ENCODE measurements around the gene JMJD4.

The JMJD4 gene

DNA sequence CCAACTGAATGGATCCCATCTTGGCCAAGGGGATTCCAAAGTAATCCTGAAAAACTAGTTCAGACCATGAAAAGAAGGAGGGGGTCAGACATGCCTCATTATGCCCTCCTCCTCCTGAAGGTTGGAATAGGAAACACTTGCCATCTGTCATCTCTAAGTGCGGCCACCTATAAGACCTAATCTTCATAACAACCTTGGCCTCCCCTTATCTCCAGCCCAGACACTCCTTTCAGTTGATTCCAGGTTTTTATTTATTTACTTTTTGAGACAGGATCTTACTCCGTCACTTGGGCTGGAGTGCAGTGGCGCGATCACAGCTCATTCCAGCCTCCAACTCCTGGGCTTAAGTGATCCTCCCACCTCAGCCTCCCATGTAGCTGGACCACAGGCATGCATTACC is 19.9 kb upstream of the JMJD4 start:
- Histone ChIP-seq H3K27ac (no peak overlapping the region), H3K27me3 (no peaks in the 10 kb centered on the region), H3K9me3 (no peaks in the 10 kb centered on the region), H3K4me3 (no peak overlapping the region), H3K4me1 (peaks cover 0 to 17% (median 10%) of the 10 kb centered on the region in 4 donors), H3K36me3 (peaks cover 12 to 28% (median 25%) of the 10 kb centered on the region in 3 donors)
- intact Hi-C loops (cut with DNase I; ENCODE audit: low total_unique reads): no loop called here
- TF ChIP-seq, protein P1, sequence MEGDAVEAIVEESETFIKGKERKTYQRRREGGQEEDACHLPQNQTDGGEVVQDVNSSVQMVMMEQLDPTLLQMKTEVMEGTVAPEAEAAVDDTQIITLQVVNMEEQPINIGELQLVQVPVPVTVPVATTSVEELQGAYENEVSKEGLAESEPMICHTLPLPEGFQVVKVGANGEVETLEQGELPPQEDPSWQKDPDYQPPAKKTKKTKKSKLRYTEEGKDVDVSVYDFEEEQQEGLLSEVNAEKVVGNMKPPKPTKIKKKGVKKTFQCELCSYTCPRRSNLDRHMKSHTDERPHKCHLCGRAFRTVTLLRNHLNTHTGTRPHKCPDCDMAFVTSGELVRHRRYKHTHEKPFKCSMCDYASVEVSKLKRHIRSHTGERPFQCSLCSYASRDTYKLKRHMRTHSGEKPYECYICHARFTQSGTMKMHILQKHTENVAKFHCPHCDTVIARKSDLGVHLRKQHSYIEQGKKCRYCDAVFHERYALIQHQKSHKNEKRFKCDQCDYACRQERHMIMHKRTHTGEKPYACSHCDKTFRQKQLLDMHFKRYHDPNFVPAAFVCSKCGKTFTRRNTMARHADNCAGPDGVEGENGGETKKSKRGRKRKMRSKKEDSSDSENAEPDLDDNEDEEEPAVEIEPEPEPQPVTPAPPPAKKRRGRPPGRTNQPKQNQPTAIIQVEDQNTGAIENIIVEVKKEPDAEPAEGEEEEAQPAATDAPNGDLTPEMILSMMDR (IDR thresholded peaks at IDR 0.05): no peak
- DNase-seq: no peak

DNA sequence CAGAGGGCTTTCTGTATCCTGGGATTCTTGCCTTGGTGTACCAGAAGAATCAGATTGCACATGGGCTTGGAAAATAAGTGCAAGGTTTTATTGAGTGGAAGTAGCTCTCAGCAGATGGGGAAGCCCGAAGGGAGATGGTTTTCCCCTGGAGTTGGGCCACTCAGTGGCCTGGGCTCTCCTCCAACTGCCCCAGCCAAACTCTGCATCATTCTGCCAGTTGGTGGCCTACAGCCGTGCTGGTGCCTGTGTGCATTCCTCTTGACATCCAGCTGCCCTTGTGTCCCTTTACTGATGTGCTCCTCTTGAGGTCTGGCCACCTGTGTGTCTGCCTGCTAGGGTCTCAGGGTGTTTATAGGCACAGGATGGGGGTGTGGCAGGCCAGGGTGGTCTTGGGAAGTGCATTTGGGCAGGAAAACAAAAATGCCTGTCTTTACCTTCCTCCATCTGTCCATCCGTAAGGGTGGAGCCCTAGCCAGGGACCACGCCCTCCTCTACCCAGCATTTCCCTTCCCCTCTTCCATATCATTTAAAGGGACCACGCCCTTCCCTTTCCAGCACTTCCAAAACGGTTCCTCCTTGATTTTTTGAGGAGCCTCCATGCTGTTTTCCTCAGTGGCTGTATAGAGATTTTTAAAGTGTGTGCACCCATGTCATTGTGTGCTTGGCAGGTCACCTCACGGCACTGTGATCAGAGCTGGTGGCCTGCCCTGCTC is 19.1 kb upstream of the JMJD4 start:
- intact Hi-C loops (cut with DNase I; ENCODE audit: low total_unique reads): no loop called here
- TF ChIP-seq, protein P1 (IDR thresholded peaks at IDR 0.05): no peak

DNA sequence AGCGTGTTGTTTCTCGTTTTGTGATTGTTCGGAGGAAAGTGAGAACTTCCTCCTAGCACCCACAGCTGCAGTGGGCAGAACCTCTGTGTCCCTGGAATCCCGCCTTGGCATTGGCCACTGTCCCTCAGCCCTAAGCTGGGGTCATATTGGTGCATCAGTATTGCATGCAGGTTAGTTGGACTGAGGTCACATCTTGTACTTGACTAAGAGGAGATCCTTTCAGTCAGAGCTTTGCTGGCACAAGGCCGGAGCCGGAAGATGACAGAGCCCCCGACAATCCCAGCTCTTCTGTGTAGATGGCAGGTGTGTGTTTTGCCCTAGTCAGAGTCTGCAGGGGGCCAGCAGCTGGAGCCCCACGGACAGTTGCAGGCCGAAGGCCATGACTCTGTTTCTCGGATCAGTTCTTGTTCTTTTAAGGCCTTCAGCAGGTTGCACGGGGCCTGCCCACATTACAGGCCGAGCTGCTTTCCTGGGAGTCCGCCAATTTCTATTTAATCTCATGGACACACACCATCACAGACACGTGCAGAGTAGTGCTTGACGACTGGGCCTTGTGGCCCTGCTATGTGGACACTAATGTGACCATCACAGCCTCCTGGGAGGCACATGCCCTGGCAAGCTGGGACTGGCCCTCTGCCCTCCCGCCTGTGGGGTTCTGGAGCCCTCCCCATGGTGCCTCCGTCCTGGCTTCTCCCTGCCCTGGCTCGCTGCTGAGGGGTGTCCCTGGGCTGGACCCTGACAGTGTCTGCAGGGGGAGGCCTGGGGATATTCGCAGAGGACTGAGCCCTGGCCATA is 15.0 kb upstream of the JMJD4 start:
- Histone ChIP-seq H3K27me3 (no peaks in the 10 kb centered on the region), H3K36me3 (peaks cover 0 to 39% (median 17%) of the 10 kb centered on the region in 3 donors), H3K9me3 (no peaks in the 10 kb centered on the region), H3K27ac (no peak overlapping the region), H3K4me1 (peaks cover 0 to 17% (median 10%) of the 10 kb centered on the region in 4 donors), H3K4me3 (no peak overlapping the region)
- no peak for DNase-seq
- TF ChIP-seq, protein P1 (IDR thresholded peaks at IDR 0.05): no peak
- intact Hi-C loops (cut with DNase I; ENCODE audit: low total_unique reads): no loop called here

More for the DNA sequence above, 19.1 kb upstream of the JMJD4 start:
- H3K4me1 ChIP-seq: peaks cover 0 to 17% (median 10%) of the 10 kb centered on the region in 4 donors
- H3K9me3 ChIP-seq: no peaks in the 10 kb centered on the region
- H3K27me3 ChIP-seq: no peaks in the 10 kb centered on the region
- H3K4me3 ChIP-seq: no peak overlapping the region
- DNase-seq: no peak
- peaks cover 3 to 28% (median 17%) of the 10 kb centered on the region in 3 donors for H3K36me3 ChIP-seq
- H3K27ac ChIP-seq: no peak overlapping the region

DNA sequence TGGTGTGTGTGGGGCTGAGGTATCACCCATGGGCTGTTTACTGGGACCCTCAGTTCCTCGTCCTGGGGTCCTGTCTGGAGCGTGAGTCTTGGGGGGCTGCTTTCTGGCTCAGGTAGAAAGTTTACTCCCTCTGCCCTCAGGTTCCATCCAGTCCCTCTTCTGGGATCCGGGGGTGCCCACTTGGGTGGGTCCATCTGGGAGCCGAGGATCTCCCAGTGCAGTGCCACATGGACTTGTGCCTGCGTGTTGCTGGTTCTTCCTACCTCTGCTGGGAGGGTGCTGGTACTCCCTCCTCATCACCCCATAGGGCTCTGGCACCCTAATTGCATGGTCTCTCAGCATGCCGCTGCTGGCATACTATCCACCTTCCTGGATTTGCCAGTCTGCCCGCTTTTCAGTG is 14.1 kb upstream of the JMJD4 start:
- DNase-seq: no peak
- Histone ChIP-seq H3K27me3 (no peaks in the 10 kb centered on the region), H3K4me1 (peaks cover 0 to 16% (median 8%) of the 10 kb centered on the region in 4 donors), H3K9me3 (no peaks in the 10 kb centered on the region), H3K36me3 (peaks cover 0 to 39% (median 17%) of the 10 kb centered on the region in 3 donors), H3K4me3 (no peak overlapping the region), H3K27ac (no peak overlapping the region)
- TF ChIP-seq, protein P1 (IDR thresholded peaks at IDR 0.05): no peak
- intact Hi-C loops (cut with DNase I; ENCODE audit: low total_unique reads): no loop called here

DNA sequence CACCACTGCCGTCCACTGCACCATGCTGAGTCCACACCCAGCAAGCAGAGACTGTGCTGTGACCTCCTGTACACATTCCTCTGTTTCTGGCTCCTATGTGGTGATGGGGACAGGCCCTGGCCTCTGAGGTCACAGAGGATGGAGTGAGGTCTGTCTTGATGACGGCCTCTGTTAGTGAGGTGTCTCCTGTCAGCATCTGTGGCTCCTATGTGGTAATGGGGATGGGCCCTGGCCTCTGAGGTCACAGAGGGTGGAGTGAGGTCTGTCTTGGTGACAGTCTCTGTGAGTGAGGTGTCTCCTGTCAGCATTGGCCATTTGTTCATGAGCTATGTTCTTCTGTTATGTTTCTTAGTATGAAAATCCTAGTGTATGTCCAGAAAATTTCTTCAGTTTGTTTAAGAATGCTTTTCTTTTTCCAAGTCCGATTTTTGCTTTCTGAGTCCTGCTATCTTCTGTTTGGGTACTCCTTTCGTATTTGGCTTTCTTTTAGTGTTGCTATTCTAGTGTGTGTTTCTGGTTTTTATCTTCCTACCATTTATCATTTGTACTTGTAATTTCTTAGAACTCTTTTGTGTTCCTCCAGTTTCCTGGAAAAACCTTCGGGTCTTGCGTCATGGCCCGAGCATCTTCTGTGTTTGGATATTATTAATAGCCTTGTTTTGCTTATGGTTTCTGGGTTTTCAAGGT is 13.5 kb upstream of the JMJD4 start:
- Histone ChIP-seq H3K4me1 (peaks cover 0 to 10% (median 3%) of the 10 kb centered on the region in 4 donors), H3K9me3 (no peaks in the 10 kb centered on the region), H3K27me3 (no peaks in the 10 kb centered on the region), H3K36me3 (peaks cover 0 to 39% (median 17%) of the 10 kb centered on the region in 3 donors), H3K4me3 (no peak overlapping the region), H3K27ac (no peak overlapping the region)
- TF ChIP-seq, protein P1 (IDR thresholded peaks at IDR 0.05): no peak
- intact Hi-C loops (cut with DNase I; ENCODE audit: low total_unique reads): no loop called here
- DNase-seq: no peak

All from tibial artery (tissue), 4 donors.